LNCAP (cell line): ENCODE results near the gene AMPD1.

Source experiments
- CTCF ChIP-seq: fragments of 450-650 bp; IDR thresholded peaks from 2 replicates; pipeline ENCODE4 v1.5.1; 2017; ENCODE audit warnings: mild to moderate bottlenecking

AMPD1 gene

GRCh38 chr1:114666954-114667353, 28.4 kb downstream of the AMPD1 start:
- TF ChIP-seq CTCF, result no peak

- TF ChIP-seq CTCF, result no peak
Measured at GRCh38 chr1:114660238-114660637, 35.1 kb downstream of the AMPD1 start.

- no peak for TF ChIP-seq CTCF
Measured at GRCh38 chr1:114651893-114652292, 43.5 kb downstream of the AMPD1 start.

- no peak for TF ChIP-seq CTCF
Measured at GRCh38 chr1:114648503-114648902, 46.8 kb downstream of the AMPD1 start.

GRCh38 chr1:114641377-114641776, 54.0 kb downstream of the AMPD1 start:
- TF ChIP-seq CTCF, result no peak

- no peak for TF ChIP-seq CTCF
Measured at GRCh38 chr1:114638910-114639309, 56.4 kb downstream of the AMPD1 start.

GRCh38 chr1:114632427-114632826, 62.9 kb downstream of the AMPD1 start:
- TF ChIP-seq CTCF, result no peak

- TF ChIP-seq CTCF, result no peak
Measured at GRCh38 chr1:114627107-114627506, 68.2 kb downstream of the AMPD1 start.
